GM12875 (cell line): ENCODE measurements around the gene RECQL5.

Source experiments
- H3K4me3 ChIP-seq: one replicate; pipeline ENCODE4 v1.5.1; 2011; ENCODE audit warnings: low read depth, low read length, control low read depth
- TF ChIP-seq, protein P1 (sequence below): IDR thresholded peaks from 2 replicates; pipeline ENCODE4 v1.5.1; 2011; ENCODE audit warnings: low read depth, mild to moderate bottlenecking, control low read depth, inconsistent platforms, low read length, moderate library complexity, borderline replicate concordance; ENCODE audit not compliant: insufficient read depth

The RECQL5 gene

DNA sequence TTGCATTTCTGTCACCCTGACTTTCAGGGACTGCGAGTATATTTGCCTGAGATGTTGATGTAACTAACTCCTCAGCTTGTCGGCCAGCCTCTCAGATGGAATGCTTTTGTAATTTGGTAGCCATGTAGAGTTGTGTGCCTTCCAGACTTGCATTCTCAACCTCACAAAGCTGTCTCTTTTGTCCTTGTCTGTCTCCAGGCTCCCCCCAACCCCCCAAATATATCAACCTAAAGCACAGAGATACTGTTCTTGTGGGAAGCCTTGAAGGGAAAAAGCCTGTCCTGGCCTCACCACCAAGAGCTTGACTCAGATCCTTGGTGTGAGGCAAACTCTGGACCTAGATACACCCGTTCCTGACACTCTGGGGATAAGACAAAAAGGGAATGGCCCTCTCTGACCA, 18.5 kb upstream of the RECQL5 start:
- no peak overlapping the region for H3K4me3 ChIP-seq
- TF ChIP-seq, protein P1, sequence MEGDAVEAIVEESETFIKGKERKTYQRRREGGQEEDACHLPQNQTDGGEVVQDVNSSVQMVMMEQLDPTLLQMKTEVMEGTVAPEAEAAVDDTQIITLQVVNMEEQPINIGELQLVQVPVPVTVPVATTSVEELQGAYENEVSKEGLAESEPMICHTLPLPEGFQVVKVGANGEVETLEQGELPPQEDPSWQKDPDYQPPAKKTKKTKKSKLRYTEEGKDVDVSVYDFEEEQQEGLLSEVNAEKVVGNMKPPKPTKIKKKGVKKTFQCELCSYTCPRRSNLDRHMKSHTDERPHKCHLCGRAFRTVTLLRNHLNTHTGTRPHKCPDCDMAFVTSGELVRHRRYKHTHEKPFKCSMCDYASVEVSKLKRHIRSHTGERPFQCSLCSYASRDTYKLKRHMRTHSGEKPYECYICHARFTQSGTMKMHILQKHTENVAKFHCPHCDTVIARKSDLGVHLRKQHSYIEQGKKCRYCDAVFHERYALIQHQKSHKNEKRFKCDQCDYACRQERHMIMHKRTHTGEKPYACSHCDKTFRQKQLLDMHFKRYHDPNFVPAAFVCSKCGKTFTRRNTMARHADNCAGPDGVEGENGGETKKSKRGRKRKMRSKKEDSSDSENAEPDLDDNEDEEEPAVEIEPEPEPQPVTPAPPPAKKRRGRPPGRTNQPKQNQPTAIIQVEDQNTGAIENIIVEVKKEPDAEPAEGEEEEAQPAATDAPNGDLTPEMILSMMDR, result no peak

DNA sequence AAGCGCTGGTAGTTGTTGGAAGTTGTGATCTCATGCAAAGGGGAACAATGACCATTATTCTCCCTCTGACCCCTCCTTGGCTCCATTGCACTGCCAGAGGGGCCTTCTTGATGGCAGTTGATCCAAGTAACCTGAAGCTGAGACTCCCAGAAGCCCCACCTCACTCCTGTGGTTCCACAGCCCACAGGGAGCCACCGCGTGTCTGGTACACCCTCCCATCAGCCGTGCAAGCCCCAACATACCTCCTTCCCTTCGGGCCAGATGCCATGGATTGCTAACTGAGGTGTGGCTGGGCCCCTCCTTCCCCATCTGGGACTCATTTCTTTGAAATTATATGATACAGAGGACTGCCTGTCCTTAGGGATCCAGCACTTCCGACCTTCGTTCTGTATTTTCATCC, 18.0 kb upstream of the RECQL5 start:
- TF ChIP-seq, protein P1, result no peak
- no peak overlapping the region for H3K4me3 ChIP-seq

DNA sequence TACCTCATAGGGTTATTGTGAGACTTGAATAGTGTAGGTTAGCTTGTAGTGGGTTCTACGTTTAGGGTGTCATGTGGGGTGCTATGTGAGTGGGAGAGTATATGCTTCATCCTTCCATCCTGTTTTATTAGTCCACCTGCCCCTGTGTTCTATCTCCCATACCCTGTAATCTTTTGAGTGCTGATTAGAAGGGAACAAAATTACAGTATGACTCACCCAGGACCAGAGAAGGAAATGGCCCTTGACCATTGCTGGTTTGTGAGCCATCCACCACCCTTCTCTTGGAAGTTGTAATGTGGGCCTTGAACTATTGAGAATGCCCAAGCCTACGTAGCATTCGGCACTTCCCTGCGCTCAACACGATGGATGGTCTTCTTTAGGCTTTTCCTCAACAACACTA, 17.3 kb upstream of the RECQL5 start:
- no peak overlapping the region for H3K4me3 ChIP-seq
- TF ChIP-seq, protein P1, result no peak

DNA sequence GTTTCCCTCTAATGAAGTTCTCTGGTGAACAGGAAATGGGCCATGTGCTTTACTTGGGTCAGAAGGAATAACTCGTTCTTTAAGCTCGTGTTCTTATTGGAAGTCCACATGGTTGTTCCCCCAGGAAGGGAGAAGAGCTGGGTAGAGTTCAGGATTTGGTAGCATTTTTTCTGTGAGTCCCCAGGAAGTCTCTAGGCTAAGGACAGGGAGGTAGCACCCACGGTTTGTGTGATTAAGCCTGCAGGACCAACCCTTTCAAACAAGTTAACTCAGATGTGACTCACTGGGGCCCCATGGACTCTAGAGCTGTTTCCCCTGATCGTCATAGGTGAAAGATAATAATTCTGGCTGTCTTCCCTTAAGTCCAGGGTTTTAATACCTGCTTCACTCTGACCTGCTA, 16.6 kb upstream of the RECQL5 start:
- H3K4me3 ChIP-seq, result no peak overlapping the region
- TF ChIP-seq, protein P1, result no peak

DNA sequence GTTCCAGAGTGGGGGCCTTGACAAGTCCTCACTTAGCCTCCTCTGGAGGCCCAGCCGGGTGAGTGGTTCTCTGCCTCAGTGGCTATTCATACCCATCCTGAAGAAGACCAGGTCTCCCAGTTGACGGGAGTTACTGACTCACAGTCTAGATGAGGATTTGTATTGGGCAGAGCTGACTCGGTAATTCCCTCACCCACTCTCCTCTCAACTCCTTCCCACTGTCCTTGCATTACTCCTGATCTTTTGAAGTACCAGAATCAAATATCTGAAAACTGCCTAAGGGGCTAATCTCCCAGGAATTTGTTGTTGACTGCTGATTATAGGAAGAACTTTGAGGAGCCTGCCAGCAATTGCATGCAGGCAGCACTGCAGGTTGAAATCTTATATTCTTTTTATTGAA, 14.3 kb upstream of the RECQL5 start:
- no peak overlapping the region for H3K4me3 ChIP-seq
- TF ChIP-seq, protein P1, result no peak

DNA sequence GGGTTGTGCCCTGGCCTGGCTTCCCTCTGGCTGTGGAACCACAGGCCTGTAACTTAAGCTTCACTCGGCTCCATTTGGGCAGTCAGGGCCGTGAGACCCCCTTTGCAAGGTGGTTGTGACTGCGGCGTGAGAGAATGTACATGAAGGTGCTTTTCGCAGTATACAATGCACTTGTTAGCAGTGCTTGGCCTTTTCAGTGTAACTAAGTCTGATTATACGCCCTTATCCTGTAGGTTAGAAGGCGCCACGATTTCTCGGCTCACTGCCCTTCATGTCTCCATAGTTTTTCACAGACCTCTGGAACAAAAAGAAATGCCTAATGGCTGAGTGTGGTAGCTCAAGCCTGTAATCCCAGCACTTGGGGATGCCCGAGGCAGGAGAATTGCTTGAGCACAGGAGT, 13.5 kb upstream of the RECQL5 start:
- H3K4me3 ChIP-seq, result no peak overlapping the region

DNA sequence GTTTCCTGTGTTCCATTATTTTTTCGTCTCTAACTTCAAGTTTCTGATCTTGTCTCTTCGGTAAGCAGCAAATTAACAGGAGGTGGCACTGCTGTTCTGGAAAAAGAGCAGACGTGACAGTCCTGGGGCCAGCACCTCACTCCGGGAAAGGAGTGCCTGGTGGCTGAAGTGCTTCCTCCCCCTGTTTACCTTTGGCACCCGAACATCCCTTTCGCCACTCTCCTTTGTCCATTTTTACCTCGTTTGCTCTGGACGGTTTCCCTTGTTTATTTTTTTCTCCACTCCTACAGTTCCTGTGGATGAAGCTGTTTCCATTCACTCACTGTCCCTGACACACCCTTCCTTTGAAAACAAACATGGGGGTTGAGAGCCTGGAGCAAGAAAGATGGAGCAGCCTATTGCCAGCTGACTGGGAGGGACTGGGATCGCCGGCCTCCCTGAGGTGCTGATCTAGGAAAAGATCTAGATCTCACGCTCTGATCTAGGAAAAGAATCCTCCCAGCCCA, 12.8 kb upstream of the RECQL5 start:
- H3K4me3 ChIP-seq, result no peak overlapping the region
- TF ChIP-seq, protein P1, result no peak

More for the DNA sequence above, 13.5 kb upstream of the RECQL5 start:
- TF ChIP-seq, protein P1, result no peak
